Measurements from ENCODE around the gene TULP4.

- TF ChIP-seq ELF4 (IDR thresholded peaks at IDR 0.05) = no peak
- no peak for TF ChIP-seq FOXA1 (IDR thresholded peaks at IDR 0.05)
Measured at GRCh38 chr6:158268361-158269147, 43.7 kb upstream of the TULP4 start.
